GM13976 (cell line): ENCODE measurements around the gene SEC16B.

ENCODE experiments used
- DNase-seq: peaks from one replicate; pipeline ENCODE4 v3.0.0; 2012; ENCODE audit warnings: low spot score
- CTCF ChIP-seq: IDR thresholded peaks from 2 replicates; pipeline ENCODE4 v1.5.1; 2012; ENCODE audit warnings: borderline replicate concordance, mild to moderate bottlenecking; ENCODE audit not compliant: insufficient read depth; ENCODE audit errors: extremely low read depth, missing control alignments, control extremely low read depth
- in situ Hi-C: fragments of 300-500 bp; cut with MboI; formaldehyde crosslinking; loops from one replicate; pipeline ENCODE4 v1.12.0; 2022; ENCODE audit warnings: low sequenced_read_pairs, mixed read lengths, inconsistent platforms; ENCODE audit not compliant: unreplicated experiment

Gene SEC16B

GRCh38 chr1:177937931-177938330 is 31.9 kb downstream of the SEC16B start:
- no peak for TF ChIP-seq CTCF
- in situ Hi-C loops = loop anchor here (25.0 kb wide), 1 partner anchor 1026 kb away; no protein-coding TSS in a partner anchor
- DNase-seq = no peak

- no peak for DNase-seq
- no peak for TF ChIP-seq CTCF
- in situ Hi-C loops = loop anchor here (25.0 kb wide), 1 partner anchor 1025 kb away; no protein-coding TSS in a partner anchor
Measured at GRCh38 chr1:177937174-177937770, 32.6 kb downstream of the SEC16B start.

GRCh38 chr1:177935638-177936415 is 34.0 kb downstream of the SEC16B start:
- DNase-seq = no peak
- no peak for TF ChIP-seq CTCF
- in situ Hi-C loops = loop anchor here (25.0 kb wide), 1 partner anchor 1024 kb away; no protein-coding TSS in a partner anchor

- in situ Hi-C loops = loop anchor here (25.0 kb wide), 1 partner anchor 1023 kb away; no protein-coding TSS in a partner anchor
- no peak for TF ChIP-seq CTCF
- no peak for DNase-seq
Measured at GRCh38 chr1:177934927-177935326, 34.9 kb downstream of the SEC16B start.

- in situ Hi-C loops = loop anchor here (25.0 kb wide), 1 partner anchor 1022 kb away; no protein-coding TSS in a partner anchor
- TF ChIP-seq CTCF = no peak
- DNase-seq = no peak
Measured at GRCh38 chr1:177934461-177934860, 35.4 kb downstream of the SEC16B start.

- no peak for TF ChIP-seq CTCF
- in situ Hi-C loops = loop anchor here (25.0 kb wide), 1 partner anchor 1022 kb away; no protein-coding TSS in a partner anchor
Measured at GRCh38 chr1:177933881-177934280, 36.0 kb downstream of the SEC16B start.

More at GRCh38 chr1:177933881-177934280, 36.0 kb downstream of the SEC16B start:
- no peak for DNase-seq
